ENCODE measurements around the gene TINAGL1.

Gene TINAGL1

GRCh38 chr1:31576201-31576669, at the start of gene TINAGL1:
TINAGL1 (plus strand) TSS chr1:31576515; CDS start chr1:31577149, 634 bp downstream.
- DNase-seq (ENCODE audit: low read depth in 4 of 4, low spot score in 1 of 4), result no peak

- no peak for DNase-seq (ENCODE audit: low read depth in 4 of 4, low spot score in 1 of 4)
These were observed 46.2 kb upstream of the TINAGL1 start for GRCh38 chr1:31529999-31530684.

- DNase-seq (ENCODE audit: low read depth in 4 of 4, low spot score in 1 of 4), result no peak
These were observed 44.9 kb upstream of the TINAGL1 start for GRCh38 chr1:31531177-31531999.

GRCh38 chr1:31532173-31532572, 44.1 kb upstream of the TINAGL1 start:
- no peak for DNase-seq (ENCODE audit: low read depth in 4 of 4, low spot score in 1 of 4)

- DNase-seq (ENCODE audit: low read depth in 4 of 4, low spot score in 1 of 4), result no peak
These were observed 40.8 kb upstream of the TINAGL1 start for GRCh38 chr1:31535561-31535960.

- DNase-seq (ENCODE audit: low read depth in 4 of 4, low spot score in 1 of 4), result no peak
These were observed 37.0 kb upstream of the TINAGL1 start for GRCh38 chr1:31539329-31539728.

GRCh38 chr1:31541194-31541593, 35.1 kb upstream of the TINAGL1 start:
- DNase-seq (ENCODE audit: low read depth in 4 of 4, low spot score in 1 of 4), result no peak

- DNase-seq (ENCODE audit: low read depth in 4 of 4, low spot score in 1 of 4), result no peak
These were observed 30.3 kb upstream of the TINAGL1 start for GRCh38 chr1:31545927-31546540.

- DNase-seq (ENCODE audit: low read depth in 4 of 4, low spot score in 1 of 4), result no peak
These were observed 27.8 kb upstream of the TINAGL1 start for GRCh38 chr1:31548534-31548906.

- peak; percentile 68 to 87 (median 78) for DNase-seq (ENCODE audit: low read depth in 4 of 4, low spot score in 1 of 4)
These were observed 27.2 kb upstream of the TINAGL1 start for GRCh38 chr1:31548907-31549808.

- DNase-seq (ENCODE audit: low read depth in 4 of 4, low spot score in 1 of 4), result no peak
These were observed 26.3 kb upstream of the TINAGL1 start for GRCh38 chr1:31549809-31550620.

- DNase-seq (ENCODE audit: low read depth in 4 of 4, low spot score in 1 of 4), result no peak
These were observed 25.1 kb upstream of the TINAGL1 start for GRCh38 chr1:31551208-31551607.

GRCh38 chr1:31552489-31552888, 23.8 kb upstream of the TINAGL1 start:
- no peak for DNase-seq (ENCODE audit: low read depth in 4 of 4, low spot score in 1 of 4)

- no peak for DNase-seq (ENCODE audit: low read depth in 4 of 4, low spot score in 1 of 4)
These were observed 19.8 kb upstream of the TINAGL1 start for GRCh38 chr1:31556481-31557006.

GRCh38 chr1:31559715-31560114, 16.6 kb upstream of the TINAGL1 start:
- DNase-seq (ENCODE audit: low read depth in 4 of 4, low spot score in 1 of 4), result no peak

- DNase-seq (ENCODE audit: low read depth in 4 of 4, low spot score in 1 of 4), result no peak
These were observed 15.9 kb upstream of the TINAGL1 start for GRCh38 chr1:31560394-31560793.

- no peak for DNase-seq (ENCODE audit: low read depth in 4 of 4, low spot score in 1 of 4)
These were observed 13.5 kb upstream of the TINAGL1 start for GRCh38 chr1:31562707-31563360.

GRCh38 chr1:31564606-31564989, 11.7 kb upstream of the TINAGL1 start:
- DNase-seq (ENCODE audit: low read depth in 4 of 4, low spot score in 1 of 4), result no peak

- DNase-seq (ENCODE audit: low read depth in 4 of 4, low spot score in 1 of 4), result no peak
These were observed 8.3 kb upstream of the TINAGL1 start for GRCh38 chr1:31567956-31568570.
